Gastrocnemius medialis (tissue), 4 donors: ENCODE data around the gene ATF7IP. TPM values are rescaled to one million over a fixed set of nuclear protein-coding genes. Genes with fewer than 3 reads are reported as not detected.

Experiments used
- ATAC-seq, 2 donors: fragments of 150-250 bp; one replicate each; pipeline ENCODE4 v1.9.1; 2016
- DNase-seq, 2 donors: peaks; one replicate each; pipeline ENCODE4 v3.0.0-alpha.2; 2019
- H3K27ac ChIP-seq, 4 donors: fragments of 200-600 bp; sonication (generic); 1 replicate in 1 of 4; 2 replicates in 3 of 4; pipeline ENCODE4 v1.5.1; 2016 to 2018; ENCODE audit warnings: mild to moderate bottlenecking in 2 of 4, moderate library complexity in 1 of 4
- H3K27me3 ChIP-seq, 3 donors: fragments of 200-600 bp; sonication (generic) in 2 of 3; 1 replicate in 1 of 3; 2 replicates in 2 of 3; pipeline versions ENCODE4 v1.5.1 to v1.6.0; 2016 to 2019; ENCODE audit warnings: mild to moderate bottlenecking in 1 of 3, moderate library complexity in 1 of 3
- H3K36me3 ChIP-seq, 2 donors: fragments of 200-600 bp; sonication (generic) in 1 of 2; one replicate each; pipeline ENCODE4 v1.5.1; 2017 to 2018
- H3K4me1 ChIP-seq, 2 donors: fragments of 200-600 bp; sonication (generic) in 1 of 2; one replicate each; pipeline ENCODE4 v1.5.1; 2016 to 2017; ENCODE audit warnings: mild to moderate bottlenecking in 2 of 2
- H3K4me3 ChIP-seq, 4 donors: fragments of 200-600 bp; sonication (generic) in 3 of 4; 1 replicate in 1 of 4; 2 replicates in 3 of 4; pipeline ENCODE4 v1.5.1; 2016 to 2019; ENCODE audit warnings: mild to moderate bottlenecking in 2 of 4
- H3K9me3 ChIP-seq, 3 donors: fragments of 200-600 bp; sonication (generic) in 2 of 3; 1 replicate in 1 of 3; 2 replicates in 2 of 3; pipeline ENCODE4 v1.5.1; 2016 to 2019
- CTCF ChIP-seq, 5 experiments: fragments of 450-650 bp in 3 of 5; fragments of 200-600 bp in 2 of 5; sonication (generic) in 2 of 5; IDR thresholded peaks in 4 of 5; conservative IDR thresholded peaks in 1 of 5; 1 replicate in 4 of 5; 2 replicates in 1 of 5; pipeline ENCODE4 v1.5.1; 2016 to 2019; ENCODE audit warnings: antibody characterized with exemption in 5 of 5, mild to moderate bottlenecking in 3 of 5, moderate library complexity in 3 of 5
- POLR2A ChIP-seq, 2 donors: fragments of 450-650 bp; IDR thresholded peaks; one replicate each; pipeline ENCODE4 v1.6.1; 2017; ENCODE audit warnings: antibody characterized with exemption in 2 of 2, mild to moderate bottlenecking in 2 of 2, moderate library complexity in 2 of 2
- in situ Hi-C, 4 donors: fragments of 200-750 bp; cut with MboI; loops; one replicate each; pipeline versions ENCODE4 v1.15.0 to v1.8.0; 2017; ENCODE audit warnings: low sequenced_read_pairs in 4 of 4
- intact Hi-C: fragments of 100-400 bp; cut with DNase I; formaldehyde crosslinking; loops from one replicate; pipeline ENCODE4 v1.15.1; 2023; ENCODE audit warnings: low total_unique reads
- total RNA-seq, 4 donors: library from RNA; depleted of rRNA; stranded (reverse); fragments of >200 nt; gene quantifications; one replicate each; pipeline versions ENCODE4 v1.1.0 to v1.2.3, GENCODE V29; 2016

Gene ATF7IP
- total RNA-seq, 4 donors from 2014 or later, result 15.9 to 42.2 (median 30.7) TPM

- Histone ChIP-seq H3K4me1 (peaks cover 0 to 12% of the 10 kb centered on the region in 2 donors), H3K27ac (peak overlapping the region; percentile 94 to 96 (median 95)), H3K4me3 (peak overlapping the region; percentile 71 to 89 (median 86)), H3K9me3 (no peaks in the 10 kb centered on the region), H3K27me3 (no peaks in the 10 kb centered on the region), H3K36me3 (peaks cover 0 to 5% of the 10 kb centered on the region in 2 donors)
- TF ChIP-seq POLR2A (IDR thresholded peaks at IDR 0.05), result no peak
- peak in 4 of 5 experiments; percentile 25 to 42 (median 30) for TF ChIP-seq CTCF (IDR thresholded peaks at IDR 0.05 in 4 of 5, conservative IDR thresholded peaks at IDR 0.05 in 1 of 5)
- ATAC-seq (peak; percentile 36 to 40), DNase-seq (no peak)
- in situ Hi-C loops, result loop anchor here (5.0 to 10.0 kb wide), 3 partner anchors 48 to 112 kb away; no protein-coding TSS in a partner anchor
- intact Hi-C loops, result loop anchor here (5.0 kb wide), 3 partner anchors 129 to 406 kb away; partner anchors contain the start of gene PLBD1
These were observed 942 bp downstream of the ATF7IP start for GRCh38 chr12:14366209-14367039.

GRCh38 chr12:14367040-14367661 lies 1.7 kb downstream of the ATF7IP start:
- peaks cover 0 to 5% of the 10 kb centered on the region in 2 donors for H3K36me3 ChIP-seq
- H3K27ac ChIP-seq, result peak overlapping the region; percentile 94 to 96 (median 95)
- no peaks in the 10 kb centered on the region for H3K27me3 ChIP-seq
- no peaks in the 10 kb centered on the region for H3K9me3 ChIP-seq
- H3K4me3 ChIP-seq, result peak overlapping the region; percentile 71 to 89 (median 86)
- H3K4me1 ChIP-seq, result peaks cover 0 to 12% of the 10 kb centered on the region in 2 donors
- TF ChIP-seq CTCF (IDR thresholded peaks at IDR 0.05 in 4 of 5, conservative IDR thresholded peaks at IDR 0.05 in 1 of 5), result no peak
- TF ChIP-seq POLR2A (IDR thresholded peaks at IDR 0.05), result no peak
- no peak for DNase-seq
- in situ Hi-C loops, result loop anchor here (5.0 to 10.0 kb wide), 3 partner anchors 48 to 112 kb away; no protein-coding TSS in a partner anchor
- no peak for ATAC-seq
- intact Hi-C loops, result loop anchor here (5.0 kb wide), 3 partner anchors 130 to 405 kb away; partner anchors contain the start of gene PLBD1

GRCh38 chr12:14369311-14369710 lies 3.8 kb downstream of the ATF7IP start:
- DNase-seq, result no peak
- TF ChIP-seq CTCF (IDR thresholded peaks at IDR 0.05 in 4 of 5, conservative IDR thresholded peaks at IDR 0.05 in 1 of 5), result no peak
- TF ChIP-seq POLR2A (IDR thresholded peaks at IDR 0.05), result no peak
- Histone ChIP-seq H3K4me1 (peaks cover 9 to 25% of the 10 kb centered on the region in 2 donors), H3K4me3 (no peak overlapping the region), H3K9me3 (no peaks in the 10 kb centered on the region), H3K27me3 (no peaks in the 10 kb centered on the region), H3K36me3 (peaks cover 0 to 5% of the 10 kb centered on the region in 2 donors), H3K27ac (no peak overlapping the region)
- no peak for ATAC-seq
- in situ Hi-C loops (loop anchor here (5.0 to 10.0 kb wide), 3 partner anchors 45 to 115 kb away; no protein-coding TSS in a partner anchor), intact Hi-C loops (loop anchor here (5.0 kb wide), 3 partner anchors 132 to 403 kb away; partner anchors contain the start of gene PLBD1)

GRCh38 chr12:14373217-14373616 lies 7.7 kb downstream of the ATF7IP start:
- TF ChIP-seq POLR2A (IDR thresholded peaks at IDR 0.05), result no peak
- no peak for TF ChIP-seq CTCF (IDR thresholded peaks at IDR 0.05 in 4 of 5, conservative IDR thresholded peaks at IDR 0.05 in 1 of 5)
- peaks cover 0 to 5% of the 10 kb centered on the region in 2 donors for H3K36me3 ChIP-seq
- in situ Hi-C loops (no loop called here), intact Hi-C loops (no loop called here)
- H3K27me3 ChIP-seq, result no peaks in the 10 kb centered on the region
- peak overlapping the region; percentile 15 to 55 (median 32) for H3K27ac ChIP-seq
- DNase-seq, result no peak
- peaks cover 9 to 19% of the 10 kb centered on the region in 2 donors for H3K4me1 ChIP-seq
- H3K4me3 ChIP-seq, result no peak overlapping the region
- ATAC-seq, result peak in 1 of 2 donors; percentile 68
- H3K9me3 ChIP-seq, result no peaks in the 10 kb centered on the region
